DOHH2 (cell line): ENCODE measurements around the gene CD14.

Experiments
- H3F3A ChIP-seq: fragments of 200-600 bp; sonication (generic), shearing (Covaris generic); 2 replicates; pipeline ENCODE4 v1.6.0; 2016; ENCODE audit warnings: antibody characterized with exemption, mild to moderate bottlenecking; ENCODE audit not compliant: control insufficient read depth, insufficient read depth
- H3K27ac ChIP-seq: fragments of 200-600 bp; sonication (generic); 2 replicates; pipeline ENCODE4 v1.5.1; 2014; ENCODE audit warnings: low read depth, mild to moderate bottlenecking, low read length, moderate library complexity
- H3K27me3 ChIP-seq: fragments of 200-600 bp; sonication (generic); 2 replicates; pipeline ENCODE4 v1.6.1; 2014; ENCODE audit warnings: mild to moderate bottlenecking, low read length, mixed read lengths; ENCODE audit not compliant: control insufficient read depth
- H3K36me3 ChIP-seq: fragments of 200-600 bp; sonication (generic); 2 replicates; pipeline ENCODE4 v1.6.1; 2014; ENCODE audit warnings: mild to moderate bottlenecking, low read length, moderate library complexity, mixed read lengths; ENCODE audit not compliant: control insufficient read depth
- H3K4me1 ChIP-seq: fragments of 200-600 bp; sonication (generic); 2 replicates; pipeline ENCODE4 v1.6.1; 2014; ENCODE audit warnings: mild to moderate bottlenecking, low read length, mixed read lengths; ENCODE audit not compliant: control insufficient read depth
- H3K4me2 ChIP-seq: fragments of 200-600 bp; sonication (generic); 2 replicates; pipeline ENCODE4 v1.6.0; 2014; ENCODE audit warnings: mild to moderate bottlenecking, low read length, moderate library complexity
- H3K4me3 ChIP-seq: fragments of 200-600 bp; sonication (generic); 2 replicates; pipeline ENCODE4 v1.5.1; 2014; ENCODE audit warnings: mild to moderate bottlenecking, low read length, mixed read lengths
- H3K79me2 ChIP-seq: fragments of 200-600 bp; sonication (generic); 2 replicates; pipeline ENCODE4 v1.6.1; 2014; ENCODE audit warnings: mild to moderate bottlenecking, low read length, mixed read lengths; ENCODE audit not compliant: control insufficient read depth
- H3K9me2 ChIP-seq: fragments of 200-600 bp; sonication (generic); replicated peaks from 2 replicates; pipeline ENCODE4 v1.6.1; 2014; ENCODE audit warnings: mild to moderate bottlenecking, low read length, mixed read lengths; ENCODE audit not compliant: control insufficient read depth
- H3K9me3 ChIP-seq: fragments of 200-600 bp; sonication (generic); 2 replicates; pipeline ENCODE4 v1.6.1; 2014; ENCODE audit warnings: antibody characterized with exemption, low read length, mixed read lengths; ENCODE audit not compliant: control insufficient read depth, insufficient read depth
- H4K20me1 ChIP-seq: fragments of 200-600 bp; sonication (generic); 2 replicates; pipeline ENCODE4 v1.6.0; 2014; ENCODE audit warnings: low read depth, mild to moderate bottlenecking, antibody characterized with exemption, low read length, moderate library complexity; ENCODE audit not compliant: control insufficient read depth, insufficient read depth
- CTCF ChIP-seq: fragments of 200-600 bp; sonication (generic); IDR thresholded peaks from one replicate; pipeline ENCODE4 v1.5.1; 2014; ENCODE audit warnings: antibody characterized with exemption, mild to moderate bottlenecking, low read depth, low read length; ENCODE audit not compliant: poor library complexity, severe bottlenecking
- EZH2phosphoT487 ChIP-seq: fragments of 200-600 bp; sonication (generic); IDR thresholded peaks from 2 replicates; pipeline ENCODE4 v1.6.1; 2017; ENCODE audit warnings: borderline replicate concordance, mild to moderate bottlenecking, antibody characterized with exemption, low read length, moderate library complexity, mixed read lengths

The CD14 gene

GRCh38 chr5:140674629-140675028 is 41.7 kb upstream of the CD14 start:
- H3K27ac ChIP-seq: no peak overlapping the region
- no peaks in the 10 kb centered on the region for H3K27me3 ChIP-seq
- no peaks in the 10 kb centered on the region for H3K9me2 ChIP-seq
- H3K4me1 ChIP-seq: no peaks in the 10 kb centered on the region
- peaks cover under 1% of the 10 kb centered on the region; the same call in 1 of the 2 replicates for H3K79me2 ChIP-seq
- no peak overlapping the region for H3K4me2 ChIP-seq
- H3F3A ChIP-seq: peaks cover 10% of the 10 kb centered on the region
- H3K9me3 ChIP-seq: no peaks in the 10 kb centered on the region
- no peaks in the 10 kb centered on the region for H4K20me1 ChIP-seq
- H3K4me3 ChIP-seq: no peak overlapping the region
- TF ChIP-seq CTCF: no peak
- TF ChIP-seq EZH2phosphoT487: no peak
- peaks cover 84% of the 10 kb centered on the region for H3K36me3 ChIP-seq

- no peaks in the 10 kb centered on the region for H3K4me1 ChIP-seq
- H3K27ac ChIP-seq: no peak overlapping the region
- peaks cover 4% of the 10 kb centered on the region; the same call in 1 of the 2 replicates for H3K79me2 ChIP-seq
- no peaks in the 10 kb centered on the region for H4K20me1 ChIP-seq
- H3K36me3 ChIP-seq: peaks cover 84% of the 10 kb centered on the region
- no peaks in the 10 kb centered on the region for H3K9me2 ChIP-seq
- peaks cover 10% of the 10 kb centered on the region for H3F3A ChIP-seq
- no peak overlapping the region for H3K4me3 ChIP-seq
- TF ChIP-seq CTCF (no peak), EZH2phosphoT487 (no peak)
- H3K9me3 ChIP-seq: no peaks in the 10 kb centered on the region
- H3K27me3 ChIP-seq: no peaks in the 10 kb centered on the region
- H3K4me2 ChIP-seq: no peak overlapping the region
Observed at GRCh38 chr5:140674211-140674610, 41.2 kb upstream of the CD14 start.

DNA sequence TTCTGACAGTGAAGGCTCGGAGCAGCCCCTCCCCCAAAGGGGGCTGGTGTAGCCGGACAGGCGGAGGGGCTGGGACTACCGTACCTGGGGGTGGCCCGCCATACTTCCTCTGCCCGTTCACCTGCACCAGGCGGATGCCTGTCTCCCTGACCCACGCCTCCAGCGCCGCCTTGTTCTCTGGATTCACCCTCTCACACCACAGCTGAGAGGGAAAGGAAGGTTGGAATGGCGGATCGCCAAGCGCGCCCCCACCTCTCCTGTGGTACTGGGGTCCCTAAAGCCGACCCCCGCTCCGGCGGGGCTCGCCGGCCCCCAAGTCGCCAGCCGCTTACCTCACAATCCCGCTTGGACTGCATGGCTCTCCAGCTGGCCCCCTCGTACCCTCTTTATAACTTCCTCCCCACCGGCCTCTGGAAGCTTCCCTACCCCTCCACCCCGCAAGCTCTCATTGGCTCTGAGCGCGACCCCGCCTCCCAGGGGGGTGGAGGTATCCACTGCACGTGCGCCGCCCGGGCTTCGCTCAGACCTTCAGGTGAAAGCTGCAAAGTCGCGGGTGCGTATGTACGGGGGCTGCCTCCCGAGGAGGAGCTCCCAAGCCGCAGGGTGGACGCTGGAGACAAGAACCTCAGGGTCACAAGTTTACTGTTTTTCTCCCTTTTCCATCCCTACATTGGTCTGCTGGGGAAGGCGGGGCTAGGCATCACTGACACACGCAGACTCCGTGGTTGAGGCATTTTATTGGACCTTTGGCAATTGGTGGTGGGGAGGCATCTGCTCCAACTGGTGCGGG is 40.4 kb upstream of the CD14 start, which contains the start of gene DND1:
DND1 (minus strand) TSS at position 390 of the 790 bp plus-strand sequence; CDS start at position 356, 34 bp downstream.
- no peak within 1 kb of the TSS for H3K4me3 ChIP-seq
- H3K79me2 ChIP-seq: peaks cover 11% of the 10 kb centered on the region
- H3K4me1 ChIP-seq: no peaks in the 10 kb centered on the region
- TF ChIP-seq CTCF: no peak
- TF ChIP-seq EZH2phosphoT487: no peak
- H3K27ac ChIP-seq: no peak within 1 kb of the TSS
- H3K9me3 ChIP-seq: no peaks in the 10 kb centered on the region
- no peaks in the 10 kb centered on the region for H3K27me3 ChIP-seq
- H3F3A ChIP-seq: peaks cover 10% of the 10 kb centered on the region
- H4K20me1 ChIP-seq: no peaks in the 10 kb centered on the region
- H3K9me2 ChIP-seq: no peaks in the 10 kb centered on the region
- H3K36me3 ChIP-seq: peaks cover 88% of the 10 kb centered on the region
- no peak within 1 kb of the TSS for H3K4me2 ChIP-seq
